Cerebellar cortex (tissue), 1 donor: ENCODE measurements around the gene GCSAM.

Experiments used
- DNase-seq: peaks from one replicate; pipeline ENCODE4 v3.0.0-alpha.2; 2015; ENCODE audit warnings: low spot score

Gene GCSAM

GRCh38 chr3:112104774-112105173 lies 28.3 kb downstream of the GCSAM start:
- DNase-seq: no peak

DNA sequence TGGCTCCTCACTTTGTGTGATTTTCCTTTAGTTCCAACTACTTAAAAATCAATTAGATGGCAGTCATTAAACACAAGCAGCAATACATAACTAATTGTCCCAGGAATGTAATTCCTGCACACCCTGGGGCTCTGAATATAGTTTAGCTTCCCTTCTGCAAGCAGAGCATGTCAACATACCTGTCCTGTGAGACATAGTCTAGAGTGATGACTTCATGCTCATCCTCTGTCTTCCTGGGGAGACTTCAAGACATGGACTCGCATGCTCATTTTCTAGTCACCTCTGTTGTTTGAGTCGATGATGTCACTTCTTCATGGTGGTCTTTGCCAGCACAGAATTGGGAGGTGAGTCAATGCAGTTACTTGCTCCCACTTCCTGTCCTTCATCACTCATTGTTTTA lies 31.1 kb downstream of the GCSAM start:
- DNase-seq: no peak

GRCh38 chr3:112097378-112097777 lies 35.7 kb downstream of the GCSAM start:
- no peak for DNase-seq

DNA sequence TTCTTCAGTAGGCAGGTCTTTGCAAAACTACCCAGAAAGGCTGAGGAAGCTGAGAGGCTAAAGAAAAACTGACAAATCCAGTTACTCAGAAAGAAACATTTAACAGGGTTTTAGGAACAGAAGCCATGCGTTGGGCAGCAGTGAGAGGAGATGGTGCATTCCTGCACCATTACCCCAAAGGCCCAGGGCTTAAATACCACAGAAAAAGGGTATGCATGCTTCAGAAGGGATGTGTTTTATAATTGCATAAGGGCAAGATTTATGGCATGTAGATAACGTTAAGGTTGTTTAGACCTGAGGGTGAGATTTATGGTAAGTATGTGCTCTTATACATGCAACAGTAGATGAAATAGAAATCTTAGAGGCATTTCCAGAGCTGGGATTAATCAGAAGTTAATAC lies 36.9 kb downstream of the GCSAM start:
- DNase-seq: no peak

DNA sequence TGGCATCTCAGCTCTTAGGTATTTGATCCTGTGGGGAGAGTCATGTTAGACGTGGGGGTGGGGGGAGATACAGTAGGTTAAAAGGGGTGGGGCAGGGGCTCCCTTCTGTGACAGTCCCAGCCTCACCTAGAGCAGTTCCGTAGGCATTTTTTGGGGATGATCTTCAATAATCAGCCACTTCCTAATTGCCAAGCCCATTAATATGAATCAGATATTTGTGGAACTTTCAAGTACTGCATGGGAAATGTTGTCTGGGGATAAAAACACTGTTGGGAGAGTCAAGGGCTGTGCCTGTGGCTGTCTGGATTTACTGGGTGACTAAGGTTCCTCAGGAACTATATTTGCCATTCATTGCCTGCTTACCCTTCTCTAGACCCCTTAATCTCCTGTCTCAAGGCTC lies 37.3 kb downstream of the GCSAM start:
- DNase-seq: no peak

DNA sequence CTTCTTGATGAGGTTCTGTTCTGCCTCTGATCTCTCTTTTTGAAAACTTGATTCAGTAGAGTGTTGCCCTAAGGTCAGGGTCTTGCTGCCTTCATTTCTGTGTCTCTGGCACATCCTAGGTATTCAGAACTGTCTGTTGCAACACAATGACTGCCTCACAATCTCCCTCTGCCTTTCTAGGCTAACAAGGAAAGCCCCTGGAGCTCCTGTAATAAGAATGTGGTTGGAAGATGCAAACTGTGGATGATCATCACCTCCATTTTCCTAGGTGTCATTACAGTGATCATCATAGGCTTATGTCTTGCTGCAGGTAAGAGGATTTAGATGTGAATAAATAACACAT lies 39.9 kb downstream of the GCSAM start:
- DNase-seq: no peak

DNA sequence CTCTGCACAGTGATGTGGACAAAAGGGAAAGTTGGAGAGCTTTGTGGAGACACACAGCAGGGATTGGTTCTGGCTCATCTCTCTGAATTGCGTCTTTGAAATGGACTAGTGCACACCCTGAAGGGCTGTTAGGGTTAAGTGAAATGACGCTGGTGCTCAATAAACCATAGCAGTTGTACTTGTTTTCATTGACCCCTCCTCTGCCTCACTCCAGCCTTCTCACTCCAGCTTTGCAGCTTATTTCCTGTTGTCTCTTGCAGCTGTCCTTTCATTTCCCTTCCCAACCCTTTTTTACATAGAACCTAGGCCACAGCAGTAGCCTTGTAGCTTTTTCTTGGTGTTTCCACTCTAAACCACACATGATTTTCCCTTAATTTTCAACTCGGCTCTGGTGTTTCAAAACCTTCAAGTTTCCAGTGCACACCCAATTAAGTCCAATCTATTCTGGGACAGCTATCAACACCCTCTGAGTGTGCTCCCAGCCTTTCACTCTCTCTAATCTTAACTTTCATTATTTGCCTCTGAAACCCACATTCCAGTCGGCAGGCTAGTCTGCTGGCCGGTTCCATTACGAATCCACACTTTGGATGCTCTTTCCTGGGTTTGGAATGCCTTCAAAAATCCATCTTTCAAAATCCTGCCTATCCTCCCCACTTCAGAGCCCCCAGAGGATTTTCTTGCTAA lies 40.4 kb downstream of the GCSAM start:
- DNase-seq: no peak

DNA sequence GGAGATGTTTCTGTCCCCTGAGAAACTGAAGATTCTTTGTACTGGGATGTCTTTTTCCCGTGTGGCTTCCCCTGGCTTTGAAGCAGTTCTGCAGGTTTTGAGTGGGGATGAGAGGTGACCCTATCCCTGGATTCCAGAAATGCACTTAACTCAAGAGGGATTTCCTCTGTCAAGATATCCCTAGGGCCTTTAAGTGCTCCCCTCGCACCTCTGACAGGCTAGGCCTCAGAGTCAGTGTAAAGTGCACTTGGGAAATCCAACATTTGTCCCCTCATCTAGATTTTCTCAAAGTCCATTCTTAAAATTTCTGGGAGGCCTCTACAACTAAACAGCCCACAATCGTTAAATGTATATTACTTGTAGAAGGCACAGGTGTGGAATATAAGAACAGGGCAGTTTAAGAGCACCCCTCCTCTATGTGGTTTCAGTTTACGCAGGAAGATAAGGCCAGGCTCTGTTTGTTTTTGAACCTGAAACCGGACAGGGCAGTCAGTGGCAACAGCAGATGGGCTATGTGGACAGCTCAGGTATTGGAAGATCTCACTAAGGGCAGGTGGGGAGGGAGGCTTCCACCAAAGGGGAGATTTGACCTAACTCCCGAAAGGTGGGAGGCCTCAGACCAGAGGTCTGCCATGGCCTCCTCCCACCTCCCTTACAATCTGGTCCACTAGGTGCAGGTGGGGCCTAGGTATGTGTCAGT lies 42.0 kb downstream of the GCSAM start:
- no peak for DNase-seq

DNA sequence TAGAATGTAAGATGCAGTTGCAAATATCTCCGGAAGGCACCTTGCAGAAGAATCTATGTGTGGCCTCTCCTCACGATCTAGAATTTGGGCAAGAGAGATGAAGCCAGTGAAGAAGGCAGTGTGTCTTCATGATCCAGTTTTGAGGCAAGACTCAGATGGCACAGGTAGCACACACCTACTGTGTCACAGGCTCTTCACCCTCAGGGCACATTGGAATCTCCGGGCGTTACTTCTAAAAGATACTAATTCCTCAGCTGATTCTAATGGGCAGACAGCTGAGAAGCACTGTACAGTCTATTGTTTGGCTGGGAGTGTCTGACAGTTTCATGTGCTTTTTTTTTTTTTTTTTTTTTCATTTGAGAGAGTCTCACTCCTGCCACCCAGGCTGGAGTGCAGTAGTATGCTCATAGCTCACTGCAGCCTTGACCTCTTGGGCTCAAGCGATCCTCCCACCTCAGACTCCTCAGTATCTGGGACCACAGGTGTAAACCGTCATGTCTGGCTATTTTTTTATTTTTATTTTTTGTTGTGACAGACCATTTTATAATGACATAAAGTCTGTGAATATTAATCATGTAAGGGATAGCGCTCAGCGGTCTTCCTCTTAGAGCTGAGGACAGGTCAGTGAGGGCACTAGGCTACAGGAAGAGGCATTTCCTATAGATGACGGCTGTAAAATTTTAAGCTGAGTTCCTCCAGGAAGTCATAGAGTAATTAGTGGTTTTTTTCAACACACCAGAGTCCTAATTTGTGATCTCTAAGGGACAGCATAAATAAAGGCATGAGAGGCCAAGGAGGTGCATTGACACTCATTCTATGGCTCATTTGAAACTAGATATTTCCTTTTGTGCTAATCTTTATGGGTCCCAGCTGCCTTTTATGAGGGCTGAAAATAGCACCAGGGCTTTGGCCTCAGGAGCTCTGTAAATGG lies 42.8 kb downstream of the GCSAM start:
- no peak for DNase-seq

DNA sequence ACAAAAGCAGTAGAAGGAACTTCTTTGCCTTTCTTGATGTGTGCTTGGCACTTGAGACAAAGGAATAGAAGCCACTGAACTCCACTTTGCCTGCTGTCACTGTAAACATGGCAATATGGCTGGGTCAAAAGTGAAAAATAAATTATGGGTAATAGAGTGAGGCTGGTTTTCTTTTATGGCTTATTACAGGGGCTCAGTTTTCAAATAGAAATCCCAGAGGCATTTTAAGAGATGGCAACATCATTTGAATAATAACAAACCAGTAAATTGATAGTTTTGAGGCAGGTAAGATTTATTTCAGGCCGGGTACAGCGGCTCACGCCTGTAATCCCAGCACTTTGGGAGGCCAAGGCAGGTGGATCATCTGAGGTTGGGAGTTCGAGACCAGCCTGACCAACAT lies 44.1 kb downstream of the GCSAM start:
- DNase-seq: no peak

DNA sequence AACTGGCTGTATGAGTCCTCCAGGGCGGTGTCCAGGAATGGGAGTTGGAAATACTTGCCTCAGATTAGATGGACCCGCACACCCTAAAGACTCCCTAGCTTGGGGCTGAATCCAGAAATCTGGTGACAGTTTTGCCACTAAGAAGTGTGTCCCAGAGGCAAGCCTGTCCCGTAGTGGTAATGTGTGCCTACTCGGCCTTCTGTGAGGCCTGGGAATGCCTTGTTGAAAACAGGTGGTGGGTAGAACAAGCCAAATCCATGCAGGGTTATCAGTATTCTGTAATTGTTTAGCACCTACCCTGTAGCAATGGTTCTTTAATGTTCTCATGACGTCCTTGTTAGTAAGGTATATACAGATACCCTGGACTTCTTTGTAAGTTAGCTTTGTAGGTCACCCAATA lies 45.3 kb downstream of the GCSAM start:
- no peak for DNase-seq

GRCh38 chr3:112086875-112087524 lies 46.0 kb downstream of the GCSAM start:
- no peak for DNase-seq

- peak; percentile 16 for DNase-seq
These were observed 46.8 kb downstream of the GCSAM start, which contains the start of gene C3orf52 for GRCh38 chr3:112086076-112086854. Gene C3orf52 (plus strand): TSS chr3:112086389. CDS start chr3:112086408, 19 bp downstream.

- no peak for DNase-seq
These were observed 47.3 kb downstream of the GCSAM start for GRCh38 chr3:112085735-112086075.

GRCh38 chr3:112084980-112085705 lies 47.9 kb downstream of the GCSAM start:
- no peak for DNase-seq

DNA sequence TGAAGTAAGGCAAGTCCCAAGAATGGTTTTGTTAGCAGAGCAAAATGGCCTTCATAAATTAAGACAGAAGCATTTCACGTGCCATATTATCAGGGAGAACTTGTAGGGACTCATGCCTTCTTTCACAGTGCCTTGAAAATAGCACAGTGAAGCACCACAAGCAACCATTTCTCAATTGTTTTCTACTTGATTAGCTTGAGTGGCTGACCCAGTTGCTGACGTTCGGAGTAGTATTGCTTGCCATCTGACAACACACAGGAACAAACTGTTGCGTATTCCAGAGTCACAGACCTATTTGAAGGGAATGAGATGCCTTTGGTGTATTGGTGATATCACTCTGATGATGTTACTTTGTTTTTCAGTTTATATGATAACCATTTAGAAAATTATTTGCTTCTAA lies 49.8 kb downstream of the GCSAM start:
- no peak for DNase-seq

DNA sequence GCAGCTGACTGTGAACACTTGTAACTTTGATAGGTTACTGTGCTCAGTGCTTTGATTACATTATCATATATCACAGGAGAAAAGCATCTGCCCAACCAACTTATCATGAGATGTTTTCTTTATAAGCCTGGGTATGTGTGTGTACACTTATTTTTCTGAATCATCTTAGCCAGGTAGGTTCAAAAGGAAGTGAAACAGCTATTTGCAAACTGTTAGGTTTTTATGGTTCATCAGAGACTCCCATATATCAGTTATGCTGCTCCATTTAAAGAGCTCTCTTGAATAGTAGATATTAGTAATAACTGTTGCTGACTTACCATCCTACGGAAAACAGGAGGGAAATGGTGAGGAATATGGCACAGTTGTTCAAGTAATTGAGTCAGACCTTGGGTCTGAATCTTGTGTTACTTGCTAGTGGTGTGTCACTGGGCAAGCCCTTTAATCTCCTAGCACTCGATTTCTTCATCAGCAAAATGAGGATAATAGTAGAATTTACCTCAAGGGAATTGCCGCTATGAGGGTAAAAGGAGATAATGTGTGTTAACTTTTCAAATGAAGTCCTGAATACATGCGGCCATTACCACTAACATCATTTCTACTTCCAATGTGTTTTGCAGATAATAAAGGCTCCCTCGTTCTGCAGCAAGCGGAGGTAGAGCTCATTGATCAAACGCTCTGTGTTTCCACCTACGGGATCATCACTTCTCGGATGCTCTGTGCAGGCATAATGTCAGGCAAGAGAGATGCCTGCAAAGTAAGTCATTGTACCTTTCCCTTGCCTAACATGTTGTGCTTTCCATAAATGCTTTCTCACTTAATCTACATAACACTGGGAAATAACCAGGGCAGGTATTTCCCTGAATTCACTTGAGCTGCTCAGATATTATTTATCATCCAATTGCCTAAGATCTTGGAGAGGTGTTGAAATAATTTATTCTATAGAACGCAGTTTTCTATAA lies 54.6 kb downstream of the GCSAM start:
- DNase-seq: no peak

- no peak for DNase-seq
These were observed 58.2 kb downstream of the GCSAM start for GRCh38 chr3:112074616-112075497.

DNA sequence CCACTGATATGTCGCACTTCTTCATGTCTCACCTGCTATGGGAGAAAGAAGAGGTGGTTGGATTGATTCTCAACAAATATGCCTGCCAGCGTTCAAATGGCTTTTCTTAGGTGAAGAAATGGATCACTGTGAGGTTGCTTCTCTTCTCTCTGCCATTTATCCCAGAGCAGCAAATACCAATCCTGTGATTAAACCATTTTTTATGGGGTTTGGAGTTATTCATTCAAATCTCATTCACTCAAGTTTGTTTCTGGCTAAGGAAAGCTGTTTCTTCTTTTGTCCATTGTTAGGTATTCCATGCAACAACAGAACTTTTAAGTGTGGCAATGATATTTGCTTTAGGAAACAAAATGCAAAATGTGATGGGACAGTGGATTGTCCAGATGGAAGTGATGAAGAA lies 59.0 kb downstream of the GCSAM start:
- no peak for DNase-seq
